ENCODE measurements around the gene SSBP3.

DNA sequence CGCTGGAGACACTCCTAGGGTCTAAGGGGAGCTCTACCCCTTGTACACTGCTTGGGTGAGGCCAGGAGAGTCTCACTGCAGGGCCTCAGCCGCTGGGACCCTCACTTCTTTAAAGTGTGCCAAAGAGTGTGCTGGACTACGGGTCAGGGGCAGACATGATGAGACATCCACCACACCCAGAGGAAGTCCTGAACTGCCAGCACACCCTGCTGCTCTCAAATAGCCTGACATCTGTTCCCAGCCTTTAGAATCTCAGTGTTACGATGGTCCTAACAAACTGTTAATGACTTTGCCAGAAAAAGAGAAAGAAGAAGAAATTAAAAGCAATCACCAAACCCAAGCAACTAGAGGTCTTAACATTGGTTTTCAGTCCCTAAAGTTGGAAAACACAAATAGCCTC, 157.2 kb downstream of the SSBP3 start:
- TF ChIP-seq, protein P1, sequence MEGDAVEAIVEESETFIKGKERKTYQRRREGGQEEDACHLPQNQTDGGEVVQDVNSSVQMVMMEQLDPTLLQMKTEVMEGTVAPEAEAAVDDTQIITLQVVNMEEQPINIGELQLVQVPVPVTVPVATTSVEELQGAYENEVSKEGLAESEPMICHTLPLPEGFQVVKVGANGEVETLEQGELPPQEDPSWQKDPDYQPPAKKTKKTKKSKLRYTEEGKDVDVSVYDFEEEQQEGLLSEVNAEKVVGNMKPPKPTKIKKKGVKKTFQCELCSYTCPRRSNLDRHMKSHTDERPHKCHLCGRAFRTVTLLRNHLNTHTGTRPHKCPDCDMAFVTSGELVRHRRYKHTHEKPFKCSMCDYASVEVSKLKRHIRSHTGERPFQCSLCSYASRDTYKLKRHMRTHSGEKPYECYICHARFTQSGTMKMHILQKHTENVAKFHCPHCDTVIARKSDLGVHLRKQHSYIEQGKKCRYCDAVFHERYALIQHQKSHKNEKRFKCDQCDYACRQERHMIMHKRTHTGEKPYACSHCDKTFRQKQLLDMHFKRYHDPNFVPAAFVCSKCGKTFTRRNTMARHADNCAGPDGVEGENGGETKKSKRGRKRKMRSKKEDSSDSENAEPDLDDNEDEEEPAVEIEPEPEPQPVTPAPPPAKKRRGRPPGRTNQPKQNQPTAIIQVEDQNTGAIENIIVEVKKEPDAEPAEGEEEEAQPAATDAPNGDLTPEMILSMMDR (optimal IDR thresholded peaks at IDR 0.05 in 1 of 3, IDR thresholded peaks at IDR 0.05 in 1 of 3, conservative IDR thresholded peaks at IDR 0.05 in 1 of 3; ENCODE audit: extremely low read depth in 1 of 3, insufficient read depth in 2 of 3, low read length in 3 of 3) = no peak
- TF ChIP-seq EZH2 (IDR thresholded peaks at IDR 0.05; ENCODE audit: low read length) = no peak
